A549 (cell line): ENCODE results near the gene COG2. TPM values are rescaled to one million over a fixed set of nuclear protein-coding genes. Genes with fewer than 3 reads are reported as not detected.

Experiments
- ATAC-seq, 2 experiments: fragments of 200-7000 bp in 1 of 2; fragments of >200 bp in 1 of 2; cut with Nextera tagmentation in 1 of 2; cut with Tn5 transposase in 1 of 2; 3 replicates each; pipeline versions ENCODE4 v1.8.0 to v1.9.1; 2018 to 2020; ENCODE audit warnings: mild to moderate bottlenecking in 1 of 2, moderate library complexity in 1 of 2
- CTCF ChIA-PET: fragments of 300-600 bp; sonication (Branson Sonifier 250); formaldehyde crosslinking; extraction: SDS; loops from one replicate; lab custom pipeline; 2021; ENCODE audit warnings: antibody characterized with exemption, inconsistent platforms; lab: Yijun Ruan, JAX
- POLR2A ChIA-PET: fragments of 350-600 bp; formaldehyde crosslinking; extraction: SDS; loops from one replicate; lab custom pipeline; 2021; ENCODE audit warnings: antibody characterized with exemption, inconsistent platforms; lab: Yijun Ruan, JAX
- DNase-seq, 2 experiments: peaks; one replicate each; pipeline versions ENCODE4 v3.0.0 to v3.0.0-alpha.2; 2011 to 2016; ENCODE audit warnings: low read depth in 1 of 2, low spot score in 1 of 2
- FAIRE-seq: peaks from 2 replicates; lab custom pipeline; 2011; peaks lifted over from hg19 to GRCh38; lab: Jason Lieb, UNC
- H3K27ac ChIP-seq, 2 experiments: fragments of >200 bp; sonication (Bioruptor Twin); formaldehyde crosslinking; 3 replicates each; pipeline ENCODE4 v1.5.1; 2016 to 2017
- H3K4me1 ChIP-seq: fragments of >200 bp; sonication (Bioruptor Twin); formaldehyde crosslinking; 3 replicates; pipeline ENCODE4 v1.6.1; 2016
- H3K4me2 ChIP-seq: fragments of >200 bp; sonication (Bioruptor Twin); formaldehyde crosslinking; 3 replicates; pipeline ENCODE4 v1.6.1; 2016
- H3K4me3 ChIP-seq: fragments of >200 bp; sonication (Bioruptor Twin); formaldehyde crosslinking; 3 replicates; pipeline ENCODE4 v1.5.1; 2016
- H3K9me3 ChIP-seq: fragments of >200 bp; sonication (Bioruptor Twin); formaldehyde crosslinking; 3 replicates; pipeline ENCODE4 v1.6.1; 2016
- CBX2 ChIP-seq: fragments of 200-600 bp; sonication (generic); IDR thresholded peaks from 2 replicates; pipeline ENCODE4 v1.6.1; 2016; ENCODE audit warnings: low read depth, mild to moderate bottlenecking, borderline replicate concordance
- CHD2 ChIP-seq: fragments of 150-350 bp; IDR thresholded peaks from 2 replicates; pipeline ENCODE4 v1.6.1; 2014; ENCODE audit warnings: low read length; ENCODE audit not compliant: partially characterized antibody
- CHD4 ChIP-seq: fragments of 200-600 bp; sonication (generic); IDR thresholded peaks from 2 replicates; pipeline ENCODE4 v1.6.1; 2016; ENCODE audit warnings: antibody characterized with exemption, mild to moderate bottlenecking, borderline replicate concordance
- E2F6 ChIP-seq: IDR thresholded peaks from 2 replicates; pipeline ENCODE4 v1.6.1; 2012; ENCODE audit warnings: low read depth, borderline replicate concordance
- ELK1 ChIP-seq: fragments of 150-350 bp; IDR thresholded peaks from 2 replicates; pipeline ENCODE4 v1.6.1; 2014; ENCODE audit warnings: low read depth, mild to moderate bottlenecking, low read length
- FOSL2 ChIP-seq, 2 experiments: fragments of 450-650 bp in 1 of 2; fragments of >200 bp in 1 of 2; sonication (Bioruptor Twin) in 1 of 2; formaldehyde crosslinking; IDR thresholded peaks; 2 replicates each; pipeline versions ENCODE4 v1.5.0 to v1.6.1; 2016 to 2020; ENCODE audit warnings: mild to moderate bottlenecking in 1 of 2, moderate library complexity in 1 of 2
- GATA3 ChIP-seq: IDR thresholded peaks from 2 replicates; pipeline ENCODE4 v1.6.1; 2012; ENCODE audit warnings: borderline replicate concordance
- HOXB5 ChIP-seq: fragments of 250-450 bp; sonication (Bioruptor Pico); IDR thresholded peaks from 2 replicates; pipeline ENCODE4 v1.5.0; 2020; ENCODE audit warnings: mild to moderate bottlenecking, moderate library complexity
- JUNB ChIP-seq: fragments of >200 bp; sonication (Bioruptor Twin); formaldehyde crosslinking; IDR thresholded peaks from 2 replicates; pipeline ENCODE4 v1.6.1; 2016
- KDM1A ChIP-seq: fragments of 200-600 bp; sonication (generic); IDR thresholded peaks from 2 replicates; pipeline ENCODE4 v1.6.1; 2016; ENCODE audit warnings: low read depth, mild to moderate bottlenecking
- MAFK ChIP-seq: fragments of 450-650 bp; IDR thresholded peaks from 2 replicates; pipeline ENCODE4 v1.6.1; 2014; ENCODE audit not compliant: partially characterized antibody
- MAZ ChIP-seq: fragments of 150-350 bp; IDR thresholded peaks from 2 replicates; pipeline ENCODE4 v1.6.1; 2014; ENCODE audit warnings: antibody characterized with exemption, low read depth, low read length, borderline replicate concordance
- MYC ChIP-seq: IDR thresholded peaks from 2 replicates; pipeline ENCODE4 v1.6.1; 2012; ENCODE audit warnings: mild to moderate bottlenecking, inconsistent platforms, low read length, improper control_type of control experiment, borderline replicate concordance
- NFE2L2 ChIP-seq: fragments of 150-350 bp; conservative IDR thresholded peaks from 2 replicates; pipeline ENCODE4 v1.6.1; 2014; ENCODE audit warnings: low read length
- PBX3 ChIP-seq: IDR thresholded peaks from 2 replicates; pipeline ENCODE4 v1.6.1; 2012
- POLR2A ChIP-seq: IDR thresholded peaks from 2 replicates; pipeline ENCODE4 v1.6.1; 2012; ENCODE audit warnings: mild to moderate bottlenecking, low read length
- RAD21 ChIP-seq, 2 experiments: fragments of >200 bp in 1 of 2; sonication (Bioruptor Twin) in 1 of 2; formaldehyde crosslinking in 1 of 2; IDR thresholded peaks in 1 of 2; conservative IDR thresholded peaks in 1 of 2; 2 replicates in 1 of 2; 3 replicates in 1 of 2; pipeline ENCODE4 v1.6.1; 2012 to 2018; ENCODE audit warnings: inconsistent platforms in 1 of 2
- RCOR1 ChIP-seq: fragments of 150-350 bp; IDR thresholded peaks from 2 replicates; pipeline ENCODE4 v1.6.1; 2014; ENCODE audit warnings: antibody characterized with exemption, low read length, low read depth
- RFX5 ChIP-seq: fragments of 450-650 bp; IDR thresholded peaks from 2 replicates; pipeline ENCODE4 v1.7.1; 2014; ENCODE audit warnings: antibody characterized with exemption, mild to moderate bottlenecking, moderate library complexity
- RNF2 ChIP-seq: fragments of 200-600 bp; sonication (generic); IDR thresholded peaks from 2 replicates; pipeline ENCODE4 v1.6.1; 2016; ENCODE audit warnings: low read depth, mild to moderate bottlenecking, antibody characterized with exemption, moderate library complexity, borderline replicate concordance
- SREBF2 ChIP-seq: fragments of 450-650 bp; IDR thresholded peaks from 2 replicates; pipeline ENCODE4 v1.6.1; 2014; ENCODE audit warnings: mild to moderate bottlenecking, moderate library complexity
- TFCP2L1 ChIP-seq: fragments of 250-450 bp; sonication (Bioruptor Pico); IDR thresholded peaks from 2 replicates; pipeline ENCODE4 v1.5.0; 2021; ENCODE audit warnings: mild to moderate bottlenecking
- USF2 ChIP-seq: fragments of 450-650 bp; IDR thresholded peaks from 2 replicates; pipeline ENCODE4 v1.6.1; 2014; ENCODE audit warnings: antibody characterized with exemption
- WGBS: methylation state at CpG from one replicate; pipeline ENCODE4 v1.1.6; 2017; ENCODE audit errors: missing lambda C conversion rate; 5-methylcytosine and 5-hydroxymethylcytosine counted together
- polyA plus RNA-seq, 4 experiments: library from polyadenylated mRNA; depleted of rRNA in 3 of 4; stranded (reverse); fragments of >200 nt; fragmentation: RNase III in 1 of 4; extraction: RNeasy Plus Mini Kit Qiagen cat#74134 plus additional on column Dnase treatment in 1 of 4; gene quantifications; 2 replicates in 3 of 4; 3 replicates in 1 of 4; pipeline ENCODE4 v1.2.3, GENCODE V29; 2011 to 2017

The COG2 gene
- polyA plus RNA-seq, 2 of the 4 experiments (the other 2 are of a cell fraction) = 23.0 to 34.2 TPM

GRCh38 chr1:230682882-230683610, 40.8 kb downstream of the COG2 start:
- Histone ChIP-seq H3K4me1 (peaks cover 11% of the 10 kb centered on the region), H3K9me3 (no peaks in the 10 kb centered on the region), H3K27ac (no peak overlapping the region), H3K4me3 (no peak overlapping the region), H3K4me2 (no peak overlapping the region)
- POLR2A ChIA-PET = no interaction called here
- CTCF ChIA-PET = interaction anchor here (0.7 to 1.6 kb wide), 4 partner anchors 7 to 87 kb away, joined by 3 to 5 read pairs (median 4); no protein-coding TSS in a partner anchor
- DNase-seq (no peak), ATAC-seq (no peak), FAIRE-seq (no peak)
- TF ChIP-seq JUNB = no peak
- no peak for TF ChIP-seq RNF2
- 86% methylated on average over 9 of the region's 9 CpGs for WGBS

GRCh38 chr1:230684146-230684545, 41.9 kb downstream of the COG2 start:
- Histone ChIP-seq H3K27ac (no peak overlapping the region), H3K4me3 (no peak overlapping the region), H3K9me3 (no peaks in the 10 kb centered on the region), H3K4me2 (no peak overlapping the region), H3K4me1 (peaks cover 11% of the 10 kb centered on the region)
- TF ChIP-seq ELK1 = no peak
- no peak for TF ChIP-seq HOXB5
- TF ChIP-seq NFE2L2 = no peak
- TF ChIP-seq FOSL2 (IDR thresholded peaks at IDR 0.05) = no peak
- no peak for TF ChIP-seq FOSL2 (CRISPR knock-in tag; IDR thresholded peaks at IDR 0.05)
- ATAC-seq = no peak
- FAIRE-seq = no peak
- ChIA-PET CTCF (no interaction called here), POLR2A (no interaction called here)
- 81% methylated on average over 2 of the region's 2 CpGs for WGBS
- no peak for DNase-seq

- H3K4me2 ChIP-seq = no peak overlapping the region
- no peak overlapping the region for H3K27ac ChIP-seq
- H3K4me1 ChIP-seq = peaks cover 11% of the 10 kb centered on the region
- FAIRE-seq (no peak), DNase-seq (no peak), ATAC-seq (no peak)
- no peak overlapping the region for H3K4me3 ChIP-seq
- no peaks in the 10 kb centered on the region for H3K9me3 ChIP-seq
- 88% methylated on average over 5 of the region's 5 CpGs for WGBS
- POLR2A ChIA-PET = no interaction called here
- CTCF ChIA-PET = no interaction called here
- TF ChIP-seq CBX2 (no peak), E2F6 (no peak), PBX3 (no peak), RAD21 (conservative IDR thresholded peaks at IDR 0.05 in 1 of 2, IDR thresholded peaks at IDR 0.05 in 1 of 2) (no peak), RCOR1 (no peak), GATA3 (no peak), POLR2A (no peak), MYC (no peak), CHD2 (no peak), RFX5 (no peak), CHD4 (no peak), MAFK (no peak), TFCP2L1 (CRISPR knock-in tag) (no peak), USF2 (no peak), KDM1A (no peak), SREBF2 (no peak), MAZ (no peak)
- TF ChIP-seq, all 56 proteins: peak for 0
These were observed 42.7 kb downstream of the COG2 start for GRCh38 chr1:230684998-230685397.
